OCI-M1 (cell line): ENCODE results near the gene SMAD3.
"Not testable (repeated sequence)": the region's sequence is repeated elsewhere in the genome, so short reads cannot be mapped to it uniquely, and the experiment has no call there.

Experiments
- DNase-seq: peaks from one replicate; lab custom pipeline; 2025; lab: John Stamatoyannopoulos, UW

SMAD3 gene

GRCh38 chr15:67063689-67064606 lies 1.5 kb upstream of the SMAD3 start:
- DNase-seq = no peak

GRCh38 chr15:67064607-67065530 lies 533 bp upstream of the SMAD3 start:
- no peak for DNase-seq

GRCh38 chr15:67066041-67066958 lies 898 bp downstream of the SMAD3 start:
- no peak for DNase-seq

GRCh38 chr15:67066959-67067853 lies 1.8 kb downstream of the SMAD3 start:
- no peak for DNase-seq

- DNase-seq = peak; percentile 53
Observed at GRCh38 chr15:67067930-67068551, 2.6 kb downstream of the SMAD3 start.

- DNase-seq = peak; percentile 42
Observed at GRCh38 chr15:67068710-67069400, 3.5 kb downstream of the SMAD3 start.

GRCh38 chr15:67070150-67070549 lies 4.7 kb downstream of the SMAD3 start:
- no peak for DNase-seq

GRCh38 chr15:67070892-67071664 lies 5.7 kb downstream of the SMAD3 start:
- DNase-seq = no peak

- DNase-seq = no peak
Observed at GRCh38 chr15:67072442-67072841, 7.0 kb downstream of the SMAD3 start.

- DNase-seq = no peak
Observed at GRCh38 chr15:67072958-67073357, 7.6 kb downstream of the SMAD3 start.

GRCh38 chr15:67074886-67075229 lies 9.5 kb downstream of the SMAD3 start:
- no peak for DNase-seq

GRCh38 chr15:67075555-67076135 lies 10.2 kb downstream of the SMAD3 start:
- not testable (repeated sequence) for DNase-seq

GRCh38 chr15:67076147-67076843 lies 10.9 kb downstream of the SMAD3 start:
- DNase-seq = no peak

- no peak for DNase-seq
Observed at GRCh38 chr15:67077641-67078215, 12.3 kb downstream of the SMAD3 start.

- no peak for DNase-seq
Observed at GRCh38 chr15:67079361-67079760, 14.0 kb downstream of the SMAD3 start.

- DNase-seq = no peak
Observed at GRCh38 chr15:67080118-67080899, 14.9 kb downstream of the SMAD3 start.
